Fibroblast of villous mesenchyme (primary cell): Measurements from ENCODE around the gene MBOAT2. TPM values are rescaled to one million over a fixed set of nuclear protein-coding genes. Genes with fewer than 3 reads are reported as not detected.

Experiments used
- DNase-seq: peaks from one replicate; pipeline ENCODE4 v3.0.0-alpha.2; 2010; ENCODE audit warnings: low read depth
- H3K4me3 ChIP-seq: 2 replicates; pipeline ENCODE4 v1.5.1; 2011; ENCODE audit warnings: low read depth, mild to moderate bottlenecking, low read length
- total RNA-seq: library from RNA; depleted of rRNA; stranded (reverse); fragments of >200 nt; gene quantifications from 2 replicates; pipeline ENCODE4 v1.2.3, GENCODE V29; 2012
- TF ChIP-seq, protein P1 (sequence below): IDR thresholded peaks from 2 replicates; pipeline ENCODE4 v1.5.1; 2012; ENCODE audit warnings: low read depth, mild to moderate bottlenecking, low read length; ENCODE audit not compliant: insufficient read depth

Gene MBOAT2
- total RNA-seq, 1 donor = 72.5 TPM

GRCh38 chr2:8893978-8894820, 109.3 kb downstream of the MBOAT2 start:
- DNase-seq = no peak
- TF ChIP-seq, protein P1, sequence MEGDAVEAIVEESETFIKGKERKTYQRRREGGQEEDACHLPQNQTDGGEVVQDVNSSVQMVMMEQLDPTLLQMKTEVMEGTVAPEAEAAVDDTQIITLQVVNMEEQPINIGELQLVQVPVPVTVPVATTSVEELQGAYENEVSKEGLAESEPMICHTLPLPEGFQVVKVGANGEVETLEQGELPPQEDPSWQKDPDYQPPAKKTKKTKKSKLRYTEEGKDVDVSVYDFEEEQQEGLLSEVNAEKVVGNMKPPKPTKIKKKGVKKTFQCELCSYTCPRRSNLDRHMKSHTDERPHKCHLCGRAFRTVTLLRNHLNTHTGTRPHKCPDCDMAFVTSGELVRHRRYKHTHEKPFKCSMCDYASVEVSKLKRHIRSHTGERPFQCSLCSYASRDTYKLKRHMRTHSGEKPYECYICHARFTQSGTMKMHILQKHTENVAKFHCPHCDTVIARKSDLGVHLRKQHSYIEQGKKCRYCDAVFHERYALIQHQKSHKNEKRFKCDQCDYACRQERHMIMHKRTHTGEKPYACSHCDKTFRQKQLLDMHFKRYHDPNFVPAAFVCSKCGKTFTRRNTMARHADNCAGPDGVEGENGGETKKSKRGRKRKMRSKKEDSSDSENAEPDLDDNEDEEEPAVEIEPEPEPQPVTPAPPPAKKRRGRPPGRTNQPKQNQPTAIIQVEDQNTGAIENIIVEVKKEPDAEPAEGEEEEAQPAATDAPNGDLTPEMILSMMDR = no peak
- no peak overlapping the region for H3K4me3 ChIP-seq

- TF ChIP-seq, protein P1 = no peak
- DNase-seq = no peak
- no peak overlapping the region for H3K4me3 ChIP-seq
Measured at GRCh38 chr2:8893474-8893873, 110.0 kb downstream of the MBOAT2 start.

DNA sequence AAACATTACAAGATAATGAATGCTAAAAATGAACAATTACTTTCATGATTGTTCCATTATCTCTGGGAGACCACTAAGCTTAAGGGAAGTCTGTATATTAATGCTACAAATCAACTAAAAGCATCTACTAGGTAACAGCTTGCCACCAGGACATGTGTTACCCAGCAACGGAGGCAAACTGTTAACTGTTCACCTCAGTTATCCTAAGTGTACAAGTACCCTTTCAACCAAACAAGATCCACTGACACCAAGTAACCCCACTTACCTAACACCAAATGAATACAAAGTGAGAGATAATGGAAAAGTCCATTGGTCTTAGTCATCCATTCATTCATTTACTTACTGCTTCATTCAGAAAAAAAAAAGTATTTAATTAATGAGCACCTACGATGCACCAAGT, 111.4 kb downstream of the MBOAT2 start:
- H3K4me3 ChIP-seq = no peak overlapping the region
- DNase-seq = no peak
- TF ChIP-seq, protein P1 = no peak

- no peak for DNase-seq
- TF ChIP-seq, protein P1 = no peak
Measured at GRCh38 chr2:8889978-8890377, 113.5 kb downstream of the MBOAT2 start.

GRCh38 chr2:8888963-8889362, 114.5 kb downstream of the MBOAT2 start:
- DNase-seq = no peak
- H3K4me3 ChIP-seq = no peak overlapping the region
- TF ChIP-seq, protein P1 = no peak

More at GRCh38 chr2:8889978-8890377, 113.5 kb downstream of the MBOAT2 start:
- no peak overlapping the region for H3K4me3 ChIP-seq

DNA sequence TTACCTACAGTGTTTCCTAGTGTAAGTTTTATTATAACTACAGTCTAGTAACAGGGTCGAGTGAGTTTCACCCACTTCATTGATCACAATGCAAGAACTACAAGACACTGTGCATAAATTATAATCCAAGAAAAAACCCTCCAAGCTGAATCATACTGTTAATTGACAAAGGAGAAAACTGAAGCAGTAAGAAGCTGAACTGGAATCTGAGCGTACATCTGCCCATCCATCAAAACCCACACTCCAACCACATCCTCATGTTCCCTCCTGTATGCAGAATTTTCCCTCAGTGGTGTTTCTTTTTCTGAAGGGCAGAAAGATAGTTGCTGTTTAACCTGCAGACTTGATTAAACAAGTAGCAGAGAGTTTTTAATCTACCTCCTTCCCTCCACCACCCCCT, 116.6 kb downstream of the MBOAT2 start:
- no peak overlapping the region for H3K4me3 ChIP-seq
- no peak for DNase-seq
- TF ChIP-seq, protein P1 = no peak

DNA sequence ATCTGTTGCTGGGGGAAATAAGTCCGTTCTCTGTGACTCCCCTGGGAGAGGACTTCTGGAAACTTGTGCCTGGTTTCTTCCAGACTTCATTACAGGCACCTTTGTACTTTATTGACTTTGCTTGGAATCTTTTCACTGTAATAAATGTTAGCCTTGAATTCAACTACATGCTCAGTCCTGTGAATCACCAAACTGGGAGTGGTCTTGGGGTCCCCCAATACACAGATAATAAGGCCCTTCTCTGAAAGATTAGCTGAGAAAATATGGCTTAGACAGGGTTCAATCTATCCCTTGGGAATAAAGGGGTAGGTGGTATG, 117.3 kb downstream of the MBOAT2 start:
- TF ChIP-seq, protein P1 = no peak
- DNase-seq = no peak
- no peak overlapping the region for H3K4me3 ChIP-seq
